GM23248 (cell line): ENCODE data around the gene PNISR. TPM values are rescaled to one million over a fixed set of nuclear protein-coding genes. Genes with fewer than 3 reads are reported as not detected.

Experiments used
- DNase-seq: peaks from one replicate; pipeline ENCODE4 v3.0.0-alpha.2; 2015
- H2AFZ ChIP-seq: fragments of 200-600 bp; sonication (generic); 2 replicates; pipeline ENCODE4 v1.6.1; 2016; ENCODE audit warnings: antibody characterized with exemption
- H3F3A ChIP-seq: fragments of 200-600 bp; sonication (generic); 2 replicates; pipeline ENCODE4 v1.6.1; 2016; ENCODE audit warnings: mild to moderate bottlenecking, antibody characterized with exemption, mixed run types; ENCODE audit not compliant: insufficient read depth
- H3K27ac ChIP-seq: fragments of 200-600 bp; sonication (generic); 2 replicates; pipeline ENCODE4 v1.5.1; 2016; ENCODE audit warnings: mild to moderate bottlenecking
- H3K27me3 ChIP-seq: fragments of 200-600 bp; sonication (generic); replicated peaks from 2 replicates; pipeline ENCODE4 v1.6.1; 2016; ENCODE audit warnings: mild to moderate bottlenecking; ENCODE audit not compliant: insufficient read depth
- H3K36me3 ChIP-seq: fragments of 200-600 bp; sonication (generic); 2 replicates; pipeline ENCODE4 v1.6.1; 2016; ENCODE audit warnings: low read depth, mild to moderate bottlenecking
- H3K4me1 ChIP-seq: fragments of 200-600 bp; sonication (generic); 2 replicates; pipeline ENCODE4 v1.6.1; 2016; ENCODE audit warnings: mild to moderate bottlenecking; ENCODE audit not compliant: insufficient read depth
- H3K4me2 ChIP-seq: fragments of 200-600 bp; sonication (generic); one replicate; pipeline ENCODE4 v1.6.1; 2016; ENCODE audit warnings: mild to moderate bottlenecking; ENCODE audit not compliant: unreplicated experiment
- H3K4me3 ChIP-seq: fragments of 200-600 bp; sonication (generic); 2 replicates; pipeline ENCODE4 v1.5.1; 2016; ENCODE audit warnings: mild to moderate bottlenecking
- H3K79me2 ChIP-seq: fragments of 200-600 bp; sonication (generic); 2 replicates; pipeline ENCODE4 v1.6.1; 2016; ENCODE audit warnings: mild to moderate bottlenecking; ENCODE audit not compliant: insufficient read depth
- H3K9ac ChIP-seq: fragments of 200-600 bp; sonication (generic); 2 replicates; pipeline ENCODE4 v1.6.1; 2016; ENCODE audit warnings: mild to moderate bottlenecking
- H3K9me2 ChIP-seq: fragments of 200-600 bp; sonication (generic); 2 replicates; pipeline ENCODE4 v1.6.1; 2016; ENCODE audit warnings: mixed run types, mild to moderate bottlenecking, moderate library complexity; ENCODE audit not compliant: insufficient read depth
- H3K9me3 ChIP-seq: fragments of 200-600 bp; sonication (generic); one replicate; pipeline ENCODE4 v1.6.1; 2017; ENCODE audit warnings: low read depth
- H4K20me1 ChIP-seq: fragments of 200-600 bp; sonication (generic); 2 replicates; pipeline ENCODE4 v1.6.0; 2016; ENCODE audit not compliant: insufficient read depth
- EZH2 ChIP-seq: fragments of 200-600 bp; sonication (generic); IDR thresholded peaks from 2 replicates; pipeline ENCODE4 v1.6.1; 2018; ENCODE audit warnings: antibody characterized with exemption, mild to moderate bottlenecking; ENCODE audit not compliant: insufficient read depth, poor library complexity, severe bottlenecking
- EZH2phosphoT487 ChIP-seq: fragments of 200-600 bp; sonication (generic); IDR thresholded peaks from 2 replicates; pipeline ENCODE4 v1.6.1; 2018; ENCODE audit warnings: antibody characterized with exemption, moderate library complexity, mild to moderate bottlenecking, low read depth; ENCODE audit not compliant: insufficient read depth
- WGBS, 2 experiments: methylation state at CpG; one replicate each; pipeline ENCODE4 v1.1.6; 2015 to 2017; ENCODE audit warnings: low lambda C conversion rate in 2 of 2, low coverage in 1 of 2; ENCODE audit errors: missing lambda C conversion rate in 2 of 2; 5-methylcytosine and 5-hydroxymethylcytosine counted together
- in situ Hi-C: fragments of 300-500 bp; cut with MboI; formaldehyde crosslinking; loops from 2 replicates; pipeline ENCODE4 v1.15.0; 2020
- polyA plus RNA-seq: library from polyadenylated mRNA; unstranded; fragments of >200 nt; fragmentation: Nextera tagmentation; extraction: Ambion mirVana; gene quantifications from 2 replicates; pipeline ENCODE4 v1.2.1, GENCODE V29; 2016
- total RNA-seq: library from RNA; depleted of rRNA; stranded (reverse); fragments of >200 nt; shearing (Covaris generic); gene quantifications from 2 replicates; pipeline ENCODE4 v1.2.3, GENCODE V29; 2014

The PNISR gene
- total and polyA plus RNA-seq, 2 experiments from 2014 or later: 46.6 to 55.8 TPM

- no peak for TF ChIP-seq EZH2
- TF ChIP-seq EZH2phosphoT487: no peak
- no peaks in the 10 kb centered on the region for H3K36me3 ChIP-seq
- H3K9ac ChIP-seq: no peak overlapping the region
- H3K4me3 ChIP-seq: no peak overlapping the region
- no peaks in the 10 kb centered on the region for H3K79me2 ChIP-seq
- in situ Hi-C loops: no loop called here
- H3K4me2 ChIP-seq: no peak overlapping the region
- no peak overlapping the region for H2AFZ ChIP-seq
- DNase-seq: no peak
- H3K9me2 ChIP-seq: no peaks in the 10 kb centered on the region
- no peak overlapping the region for H3K27ac ChIP-seq
- H3K9me3 ChIP-seq: no peaks in the 10 kb centered on the region
- no peaks in the 10 kb centered on the region for H3F3A ChIP-seq
- H4K20me1 ChIP-seq: no peaks in the 10 kb centered on the region
- WGBS, 2 experiments: 48 to 50% methylated on average over 4 of the region's 4 CpGs
- H3K27me3 ChIP-seq: peaks cover 19% of the 10 kb centered on the region
- no peaks in the 10 kb centered on the region for H3K4me1 ChIP-seq
Observed at GRCh38 chr6:99354983-99355382, 70.1 kb downstream of the PNISR start.

- Histone ChIP-seq H3K9ac (no peak overlapping the region), H3K36me3 (no peaks in the 10 kb centered on the region), H3F3A (no peaks in the 10 kb centered on the region), H3K27ac (no peak overlapping the region), H3K9me2 (no peaks in the 10 kb centered on the region), H3K9me3 (no peaks in the 10 kb centered on the region), H2AFZ (no peak overlapping the region), H3K4me2 (no peak overlapping the region), H4K20me1 (no peaks in the 10 kb centered on the region), H3K27me3 (peaks cover 20% of the 10 kb centered on the region), H3K4me1 (no peaks in the 10 kb centered on the region), H3K79me2 (no peaks in the 10 kb centered on the region), H3K4me3 (no peak overlapping the region)
- TF ChIP-seq EZH2: no peak
- no peak for TF ChIP-seq EZH2phosphoT487
- WGBS, 2 experiments: 31 to 35% methylated on average over 9 of the region's 9 CpGs
- DNase-seq: peak; percentile 18
- in situ Hi-C loops: no loop called here
Observed at GRCh38 chr6:99353126-99353525, 72.0 kb downstream of the PNISR start.

GRCh38 chr6:99350573-99350972, 74.5 kb downstream of the PNISR start:
- H2AFZ ChIP-seq: no peak overlapping the region
- no peaks in the 10 kb centered on the region for H3K79me2 ChIP-seq
- H3K36me3 ChIP-seq: no peaks in the 10 kb centered on the region
- no peaks in the 10 kb centered on the region for H3K9me2 ChIP-seq
- WGBS, 2 experiments: 33 to 36% methylated on average over 10 of the region's 10 CpGs
- no peaks in the 10 kb centered on the region for H3K4me1 ChIP-seq
- DNase-seq: no peak
- H4K20me1 ChIP-seq: no peaks in the 10 kb centered on the region
- 0 out of 2 replicates have a peak overlapping the region, but pooled peaks have one; percentile 73 for H3K4me3 ChIP-seq
- in situ Hi-C loops: no loop called here
- H3K27ac ChIP-seq: no peak overlapping the region
- peaks cover 20% of the 10 kb centered on the region for H3K27me3 ChIP-seq
- no peak overlapping the region for H3K4me2 ChIP-seq
- H3K9ac ChIP-seq: no peak overlapping the region
- TF ChIP-seq EZH2: no peak
- H3F3A ChIP-seq: no peaks in the 10 kb centered on the region
- H3K9me3 ChIP-seq: no peaks in the 10 kb centered on the region

- DNase-seq: peak; percentile 52
- Histone ChIP-seq H3K4me2 (peak within 1 kb of the TSS; percentile 85), H3K36me3 (no peaks in the 10 kb centered on the region), H4K20me1 (no peaks in the 10 kb centered on the region), H3K4me1 (peaks cover 2% of the 10 kb centered on the region; the same call in 1 of the 2 replicates), H3F3A (no peaks in the 10 kb centered on the region), H3K27me3 (peaks cover 20% of the 10 kb centered on the region), H2AFZ (peak within 1 kb of the TSS; percentile 88), H3K9me2 (no peaks in the 10 kb centered on the region), H3K27ac (no peak within 1 kb of the TSS), H3K4me3 (peak within 1 kb of the TSS; percentile 73), H3K9ac (peak within 1 kb of the TSS; percentile 48; the same call in 1 of the 2 replicates), H3K9me3 (no peaks in the 10 kb centered on the region), H3K79me2 (no peaks in the 10 kb centered on the region)
- TF ChIP-seq EZH2 (no peak), EZH2phosphoT487 (no peak)
- 1 to 3% methylated on average over 68 to 71 of the region's 108 CpGs for WGBS, 2 experiments
- in situ Hi-C loops: no loop called here
Observed at GRCh38 chr6:99349171-99350141, 75.7 kb downstream of the PNISR start, which contains the start of gene FAXC. Gene FAXC, minus strand, starts transcription at chr6:99349674. Its CDS starts 302 bp downstream, at chr6:99349372.
